Lung microvascular endothelial cell (primary cell): ENCODE measurements around the gene FAM170B. TPM values are rescaled to one million over a fixed set of nuclear protein-coding genes. Genes with fewer than 3 reads are reported as not detected.

Source experiments
- total RNA-seq: library from RNA; depleted of rRNA; stranded (reverse); fragments of >200 nt; gene quantifications from 2 replicates; pipeline ENCODE4 v1.2.1, GENCODE V29; 2014

FAM170B gene
- total RNA-seq, 1 donor from 2014 or later = not detected

Other genes with a start within 250 kb of the FAM170B start
- gene LRRC18, start 194.2 kb downstream of the FAM170B start, total RNA-seq = not detected in 2 replicates
- gene VSTM4, start 18.5 kb downstream of the FAM170B start, total RNA-seq = 0.22 and 1.6 TPM in 2 replicates
- 4.8 and 6.1 TPM in 2 replicates for gene TMEM273, start 54.4 kb upstream of the FAM170B start, total RNA-seq
- gene C10orf71, start 165.1 kb upstream of the FAM170B start, total RNA-seq = not detected in 2 replicates